Measurements from ENCODE around the gene PAK3. TPM values are rescaled to one million over a fixed set of nuclear protein-coding genes. Genes with fewer than 3 reads are reported as not detected.

Gene PAK3
- polyA plus RNA-seq, 3 donors, result not detected

- DNase-seq, result no peak
- H3K4me3 Mint-ChIP-seq, result no peak overlapping the region
- H3K9me3 Mint-ChIP-seq, result peaks cover 0 to 4% (median 0%) of the 10 kb centered on the region in 7 donors
- peaks cover 0 to 2% (median 0%) of the 10 kb centered on the region in 3 donors for H3K27me3 Mint-ChIP-seq (ENCODE audit: low read depth in 3 of 3)
- H3K4me1 ChIP-seq (ENCODE audit: control insufficient read depth in 1 of 2, insufficient read depth in 2 of 2, low read length in 2 of 2), result no peaks in the 10 kb centered on the region
- H3K36me3 ChIP-seq (replicated peaks in 1 of 2; ENCODE audit: control insufficient read depth in 1 of 2, insufficient read depth in 2 of 2, low read length in 2 of 2), result no peaks in the 10 kb centered on the region
- H3K4me2 ChIP-seq (replicated peaks; ENCODE audit: extremely low read depth, low read length, poor library complexity, severe bottlenecking), result no peak overlapping the region
- no peaks in the 10 kb centered on the region for H3K79me2 ChIP-seq (ENCODE audit: insufficient read depth, low read length)
- H3K27me3 ChIP-seq (ENCODE audit: control insufficient read depth in 2 of 2, insufficient read depth in 2 of 2, low read length in 2 of 2), result no peaks in the 10 kb centered on the region
- no peak for TF ChIP-seq CTCF (IDR thresholded peaks at IDR 0.05)
- H3K9me3 ChIP-seq (replicated peaks in 1 of 2; ENCODE audit: control insufficient read depth in 1 of 2, insufficient read depth in 1 of 2, low read length in 2 of 2), result no peaks in the 10 kb centered on the region
- no peaks in the 10 kb centered on the region for H4K20me1 ChIP-seq (ENCODE audit: insufficient read depth, low read length)
- no CpG with 5 or more reads among the region's 3 CpGs for WGBS (ENCODE audit: insufficient coverage)
- no peak overlapping the region for H3K27ac Mint-ChIP-seq
- no peaks in the 10 kb centered on the region for H3K36me3 Mint-ChIP-seq
- H2AFZ ChIP-seq (ENCODE audit: insufficient read depth, low read depth, low read length, poor library complexity, severe bottlenecking), result no peak overlapping the region
- H3K4me3 ChIP-seq (replicated peaks in 1 of 3; ENCODE audit: low read depth in 2 of 3, low read length in 3 of 3), result no peak overlapping the region
- intact Hi-C loops (cut with micrococcal nuclease), result no loop called here
- no peaks in the 10 kb centered on the region for H3K4me1 Mint-ChIP-seq
- no peak overlapping the region for H3K9ac ChIP-seq (ENCODE audit: insufficient read depth, low read length, poor library complexity, severe bottlenecking)
- H3K27ac ChIP-seq (ENCODE audit: low read depth in 1 of 2, low read length in 2 of 2), result no peak overlapping the region
Measured at GRCh38 chrX:111181951-111182350, 86.0 kb downstream of the PAK3 start.

GRCh38 chrX:111182997-111183396 is 87.0 kb downstream of the PAK3 start:
- Mint-ChIP-seq H3K27me3 (ENCODE audit: low read depth in 3 of 3) (peaks cover 0 to 2% (median 0%) of the 10 kb centered on the region in 3 donors), H3K27ac (no peak overlapping the region), H3K36me3 (no peaks in the 10 kb centered on the region), H3K4me1 (no peaks in the 10 kb centered on the region), H3K9me3 (peaks cover 0 to 4% (median 0%) of the 10 kb centered on the region in 7 donors), H3K4me3 (no peak overlapping the region)
- intact Hi-C loops (cut with micrococcal nuclease), result no loop called here
- no peaks in the 10 kb centered on the region for H3K36me3 ChIP-seq (replicated peaks in 1 of 2; ENCODE audit: control insufficient read depth in 1 of 2, insufficient read depth in 2 of 2, low read length in 2 of 2)
- H3K9me3 ChIP-seq (replicated peaks in 1 of 2; ENCODE audit: control insufficient read depth in 1 of 2, insufficient read depth in 1 of 2, low read length in 2 of 2), result no peaks in the 10 kb centered on the region
- TF ChIP-seq CTCF (IDR thresholded peaks at IDR 0.05), result no peak
- H3K9ac ChIP-seq (ENCODE audit: insufficient read depth, low read length, poor library complexity, severe bottlenecking), result no peak overlapping the region
- H3K4me2 ChIP-seq (replicated peaks; ENCODE audit: extremely low read depth, low read length, poor library complexity, severe bottlenecking), result no peak overlapping the region
- H3K27ac ChIP-seq (ENCODE audit: low read depth in 1 of 2, low read length in 2 of 2), result no peak overlapping the region
- H4K20me1 ChIP-seq (ENCODE audit: insufficient read depth, low read length), result no peaks in the 10 kb centered on the region
- H3K4me3 ChIP-seq (replicated peaks in 1 of 3; ENCODE audit: low read depth in 2 of 3, low read length in 3 of 3), result no peak overlapping the region
- H3K27me3 ChIP-seq (ENCODE audit: control insufficient read depth in 2 of 2, insufficient read depth in 2 of 2, low read length in 2 of 2), result no peaks in the 10 kb centered on the region
- H3K79me2 ChIP-seq (ENCODE audit: insufficient read depth, low read length), result no peaks in the 10 kb centered on the region
- no peaks in the 10 kb centered on the region for H3K4me1 ChIP-seq (ENCODE audit: control insufficient read depth in 1 of 2, insufficient read depth in 2 of 2, low read length in 2 of 2)
- H2AFZ ChIP-seq (ENCODE audit: insufficient read depth, low read depth, low read length, poor library complexity, severe bottlenecking), result no peak overlapping the region
- no peak for DNase-seq
